GM12873 (cell line): ENCODE data around the gene HMGCL.
A peak's percentile ranks its signal among the peaks of the same experiment; 100 is the strongest.

ENCODE experiments used
- CTCF ChIP-seq: IDR thresholded peaks from 2 replicates; pipeline ENCODE4 v1.5.1; 2012; ENCODE audit warnings: low read depth, mild to moderate bottlenecking, moderate library complexity, low read length, control low read depth; ENCODE audit not compliant: insufficient read depth; ENCODE audit errors: missing control alignments

The HMGCL gene

GRCh38 chr1:23804183-23804835 is 20.9 kb downstream of the HMGCL start:
- TF ChIP-seq CTCF = peak; percentile 49

GRCh38 chr1:23803674-23804073 is 21.6 kb downstream of the HMGCL start:
- no peak for TF ChIP-seq CTCF

GRCh38 chr1:23801876-23802275 is 23.4 kb downstream of the HMGCL start:
- TF ChIP-seq CTCF = no peak

GRCh38 chr1:23801338-23801748 is 23.9 kb downstream of the HMGCL start:
- no peak for TF ChIP-seq CTCF

- no peak for TF ChIP-seq CTCF
Measured at GRCh38 chr1:23800400-23801337, 24.6 kb downstream of the HMGCL start, which contains the start of gene GALE. Gene GALE, minus strand, starts transcription at chr1:23800754. Its CDS starts 1,747 bp downstream, at chr1:23799007.

- no peak for TF ChIP-seq CTCF
Measured at GRCh38 chr1:23799570-23800399, 25.4 kb downstream of the HMGCL start.

GRCh38 chr1:23799255-23799569 is 26.0 kb downstream of the HMGCL start:
- no peak for TF ChIP-seq CTCF
